ENCODE data around the gene SHLD3.
"Not testable (repeated sequence)": the region's sequence is repeated elsewhere in the genome, so short reads cannot be mapped to it uniquely, and the experiment has no call there.

SHLD3 gene, protein sequence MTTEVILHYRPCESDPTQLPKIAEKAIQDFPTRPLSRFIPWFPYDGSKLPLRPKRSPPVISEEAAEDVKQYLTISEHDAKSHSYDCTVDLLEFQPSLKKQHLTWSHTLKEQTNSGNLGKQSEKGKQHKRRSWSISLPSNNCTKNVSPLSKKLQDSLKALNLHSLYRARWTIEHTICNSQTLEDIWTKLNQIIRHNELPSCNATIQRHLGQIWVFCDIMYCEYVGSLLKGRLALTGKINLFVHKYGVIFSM

DNA sequence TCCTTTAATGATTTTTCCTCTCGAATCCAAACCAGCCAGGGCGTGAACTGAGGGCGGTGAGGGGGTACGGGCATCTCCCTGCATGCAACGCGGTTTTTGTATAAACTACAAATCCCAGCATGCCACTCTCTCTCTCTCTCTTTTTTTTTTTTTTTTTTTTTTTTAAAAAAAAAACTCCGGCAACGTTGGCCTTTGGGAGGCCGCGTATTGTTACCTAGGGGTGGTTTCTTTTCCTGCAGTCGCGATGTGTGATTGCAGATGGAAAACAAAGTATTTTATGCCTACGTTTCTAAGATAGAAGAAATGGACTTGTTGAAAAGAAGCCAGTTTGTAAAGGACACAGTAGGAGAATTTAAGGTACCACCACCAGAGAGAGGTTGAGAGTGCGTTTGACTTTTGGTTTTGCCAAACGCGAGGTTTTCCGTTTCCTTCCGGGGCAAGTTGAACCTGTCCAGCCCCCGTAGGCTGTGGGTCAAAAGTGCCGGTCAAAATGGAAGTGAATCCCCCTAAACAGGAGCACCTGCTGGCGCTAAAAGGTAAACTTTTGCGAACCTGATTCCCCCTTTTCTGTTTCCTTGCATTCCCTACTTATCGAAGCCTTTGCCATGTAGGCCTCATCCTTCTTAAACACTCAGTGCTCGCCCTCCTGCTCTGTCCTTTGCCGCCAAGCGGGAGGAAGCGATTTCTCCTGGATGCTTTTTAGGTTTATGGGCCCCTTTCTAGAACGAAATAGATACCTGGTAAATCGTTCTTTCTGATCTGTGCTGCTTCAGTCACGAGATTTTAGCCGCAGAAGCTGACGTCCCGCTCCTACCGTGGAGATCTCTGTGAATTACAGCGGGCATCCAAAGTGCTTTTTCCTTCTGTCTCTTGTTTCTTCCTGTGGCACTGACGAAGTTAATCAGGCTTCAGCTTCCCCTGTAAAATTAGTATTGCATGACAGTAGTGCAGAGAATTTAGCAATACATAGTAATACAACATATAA lies at the start of gene SHLD3, which contains the start of gene TRAPPC13:
Gene SHLD3 (plus strand): TSS at position 457 of the 985 bp plus-strand sequence. CDS start 4,561 bp downstream, outside the sequence.
Gene TRAPPC13 (plus strand): TSS at position 457 of the 985 bp plus-strand sequence. CDS start 34 bp downstream, at position 491.
- peak; percentile 91 for DNase-seq (ENCODE audit: low spot score)

DNA sequence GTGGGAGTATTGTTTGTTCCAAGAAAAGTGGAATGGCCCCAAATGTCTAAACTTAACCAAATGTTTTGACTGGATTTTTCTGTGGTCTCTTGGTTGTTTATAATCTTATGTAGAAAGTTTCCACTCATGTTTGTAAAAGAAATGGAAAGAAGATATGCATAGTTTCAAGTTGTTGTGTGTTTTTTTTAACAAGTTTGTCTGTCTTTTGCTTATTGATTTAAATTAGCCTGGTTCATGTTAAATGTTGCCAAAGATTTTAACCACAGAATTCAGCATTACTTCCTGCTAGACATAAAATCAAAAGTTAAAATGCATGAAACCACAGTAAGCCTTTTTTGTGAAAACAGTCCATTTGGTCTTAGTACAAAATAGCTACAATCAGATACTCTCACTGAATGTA lies 47.7 kb upstream of the SHLD3 start:
- no peak for DNase-seq (ENCODE audit: low spot score)

- DNase-seq (ENCODE audit: low spot score): no peak
Observed at GRCh38 chr5:65588694-65589093, 36.1 kb upstream of the SHLD3 start.

- DNase-seq (ENCODE audit: low spot score): not testable (repeated sequence)
Observed at GRCh38 chr5:65601761-65602160, 23.1 kb upstream of the SHLD3 start.

DNA sequence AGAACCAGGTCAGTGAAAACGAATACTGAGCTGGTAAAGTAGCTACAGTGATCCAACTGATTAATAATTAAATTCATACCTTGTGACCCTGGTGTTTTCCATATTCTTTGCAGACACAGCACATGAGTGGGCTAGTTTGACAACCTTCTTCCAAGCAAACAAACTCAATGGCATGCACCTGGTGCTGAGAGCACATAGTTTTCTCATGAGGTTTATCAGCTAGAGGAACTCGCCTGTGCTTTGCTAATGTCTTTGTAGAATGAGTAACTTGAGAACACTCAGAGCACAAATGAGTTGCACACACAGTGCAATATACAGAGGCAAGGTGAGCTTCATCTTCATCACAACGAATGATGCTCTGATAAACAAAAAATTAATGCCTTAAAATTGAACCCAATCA lies 13.3 kb upstream of the SHLD3 start:
- no peak for DNase-seq (ENCODE audit: low spot score)

DNA sequence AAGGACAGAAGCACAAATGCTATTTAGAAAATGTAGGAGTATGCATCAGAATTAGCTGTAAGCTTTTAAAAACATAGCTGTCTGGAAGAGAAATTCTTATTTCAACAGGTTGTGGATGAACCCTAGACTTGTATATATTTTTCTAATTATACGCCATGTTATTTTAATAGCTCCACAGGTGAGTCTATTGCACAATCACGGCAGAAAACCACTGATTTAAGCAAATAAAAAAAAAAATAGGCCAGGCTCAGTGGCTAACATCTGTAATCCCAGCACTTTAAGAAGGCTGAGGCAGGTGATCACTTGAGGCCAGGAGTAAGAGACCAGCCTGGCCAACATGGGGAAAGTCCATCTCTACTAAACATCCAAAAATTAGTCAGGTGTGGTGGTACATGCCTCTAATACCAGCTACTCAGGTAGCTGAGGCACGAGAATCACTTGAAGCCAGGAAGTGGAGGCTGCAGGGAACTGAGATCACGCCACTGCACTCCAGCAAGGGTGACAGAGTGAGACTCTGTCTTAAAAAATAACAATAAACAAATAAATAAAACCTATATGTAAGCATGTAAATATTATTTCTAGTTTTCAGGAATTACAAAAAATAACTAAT lies 12.4 kb upstream of the SHLD3 start:
- DNase-seq (ENCODE audit: low spot score): no peak

DNA sequence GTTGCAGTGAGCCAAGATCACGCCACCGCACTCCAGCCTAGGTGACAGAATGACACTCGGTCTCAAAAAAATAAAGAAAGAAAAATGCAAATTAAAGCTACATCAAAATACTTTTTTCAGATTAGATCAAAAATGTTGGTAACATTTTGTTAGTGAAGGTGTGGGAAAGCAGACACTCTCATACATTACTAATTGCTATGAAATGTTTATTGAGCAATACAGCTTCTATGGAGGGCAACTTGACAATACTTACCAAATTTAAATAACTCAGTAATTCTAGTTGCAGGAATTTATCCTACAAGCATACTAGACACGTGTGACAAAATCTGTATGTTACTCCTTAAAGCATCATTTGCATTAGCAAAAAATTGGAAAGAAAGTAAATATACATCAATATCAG lies 4.8 kb upstream of the SHLD3 start:
- DNase-seq (ENCODE audit: low spot score): no peak

GRCh38 chr5:65621961-65622360 lies 2.9 kb upstream of the SHLD3 start:
- not testable (repeated sequence) for DNase-seq (ENCODE audit: low spot score)

GRCh38 chr5:65623482-65623881 lies 1.3 kb upstream of the SHLD3 start:
- DNase-seq (ENCODE audit: low spot score): no peak

DNA sequence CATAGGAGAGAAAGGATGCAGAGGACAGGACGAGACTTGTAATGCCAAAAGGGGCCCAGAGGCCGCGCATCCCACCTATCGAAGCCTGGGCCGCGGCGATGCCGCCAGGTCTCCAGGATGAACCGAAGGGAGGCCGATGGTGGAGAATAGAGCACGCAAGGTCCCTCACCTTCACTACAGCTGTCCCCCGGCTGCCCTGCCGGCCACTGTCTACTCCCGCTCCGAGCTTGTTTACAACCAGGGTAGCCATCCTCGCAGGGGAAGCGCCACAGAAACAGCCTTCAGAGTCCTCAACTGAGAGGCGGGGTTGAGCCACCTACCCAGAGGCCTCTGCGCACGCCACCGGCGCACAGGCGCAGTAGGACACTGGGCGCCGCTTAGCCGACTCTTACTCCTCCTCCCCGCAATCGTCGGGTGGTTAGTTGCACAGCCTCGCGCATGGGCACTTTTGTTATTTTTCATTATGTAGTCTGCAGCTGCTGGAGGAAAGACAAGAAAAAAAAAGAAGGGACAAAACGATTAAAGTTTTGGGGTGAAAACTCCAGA lies 729 bp upstream of the SHLD3 start, which contains the start of gene TRIM23:
Gene TRIM23 (minus strand): TSS at position 309 of the 546 bp plus-strand sequence. CDS start 59 bp downstream, at position 250.
- DNase-seq (ENCODE audit: low spot score): peak; percentile 96

- no peak for DNase-seq (ENCODE audit: low spot score)
Observed at GRCh38 chr5:65625743-65626142, 916 bp downstream of the SHLD3 start.

GRCh38 chr5:65630981-65631380 lies 6.2 kb downstream of the SHLD3 start:
- DNase-seq (ENCODE audit: low spot score): no peak

- DNase-seq (ENCODE audit: low spot score): no peak
Observed at GRCh38 chr5:65640240-65640639, 15.4 kb downstream of the SHLD3 start.

DNA sequence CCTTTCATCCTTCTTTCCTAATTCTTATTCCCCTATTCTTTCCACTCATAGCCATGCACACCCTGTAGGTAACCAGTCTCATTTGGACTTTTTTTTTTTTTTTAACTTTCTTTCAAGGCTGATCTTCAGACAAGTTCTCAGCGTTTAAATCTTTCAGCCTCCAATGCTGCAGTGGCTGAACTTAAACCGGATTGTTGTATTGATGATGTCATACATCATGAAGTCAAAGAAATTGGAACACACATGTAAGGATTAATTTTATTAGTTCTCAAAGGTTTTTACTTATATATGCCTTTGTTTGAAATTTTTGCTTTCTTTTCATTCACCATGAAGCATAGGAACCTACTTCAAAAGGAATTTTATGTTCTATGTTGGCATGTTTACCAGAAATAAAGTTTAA lies 22.1 kb downstream of the SHLD3 start:
- DNase-seq (ENCODE audit: low spot score): no peak

- no peak for DNase-seq (ENCODE audit: low spot score)
Observed at GRCh38 chr5:65647941-65648340, 23.1 kb downstream of the SHLD3 start.

DNA sequence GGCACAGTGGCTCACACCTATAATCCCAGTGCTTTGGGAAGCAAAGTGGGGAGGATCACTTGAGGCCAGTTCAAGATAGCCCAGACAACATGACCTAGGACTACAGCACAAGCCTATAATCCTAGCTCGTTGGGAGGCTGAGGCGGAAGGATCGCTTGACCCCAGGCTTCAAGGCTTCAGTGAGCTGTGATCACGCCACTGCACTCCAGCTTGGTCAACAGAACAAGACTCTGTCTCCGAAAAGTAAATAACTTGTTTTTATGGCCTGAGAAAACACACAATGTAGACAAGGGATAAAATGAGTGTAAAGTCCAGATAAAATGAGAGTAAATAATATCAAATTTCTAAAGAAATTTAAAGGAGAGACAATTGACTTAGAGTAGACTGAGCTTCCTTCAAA lies 26.3 kb downstream of the SHLD3 start:
- no peak for DNase-seq (ENCODE audit: low spot score)

DNA sequence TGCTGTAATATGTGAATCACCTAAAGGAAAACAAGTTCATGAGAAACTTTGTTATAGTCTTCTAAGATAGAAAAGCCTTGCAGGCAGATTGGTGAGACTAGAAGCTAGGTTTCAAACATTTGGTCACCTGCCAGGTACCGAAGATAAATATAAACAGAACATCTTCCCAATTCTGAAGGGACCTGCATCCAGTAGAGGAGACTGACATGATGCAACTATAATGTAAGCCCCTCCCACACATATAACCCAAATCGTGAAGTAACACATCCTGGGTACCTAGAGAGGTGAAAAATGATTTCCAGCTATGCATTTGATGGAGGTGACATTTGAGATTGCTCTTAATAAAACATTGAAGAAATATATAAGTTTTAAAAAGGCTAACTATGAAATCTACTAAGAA lies 29.9 kb downstream of the SHLD3 start:
- DNase-seq (ENCODE audit: low spot score): no peak

- DNase-seq (ENCODE audit: low spot score): no peak
Observed at GRCh38 chr5:65663804-65664521, 39.1 kb downstream of the SHLD3 start.

- DNase-seq (ENCODE audit: low spot score): no peak
Observed at GRCh38 chr5:65668696-65669095, 43.9 kb downstream of the SHLD3 start.

- DNase-seq (ENCODE audit: low spot score): no peak
Observed at GRCh38 chr5:65672796-65673195, 48.0 kb downstream of the SHLD3 start.

DNA sequence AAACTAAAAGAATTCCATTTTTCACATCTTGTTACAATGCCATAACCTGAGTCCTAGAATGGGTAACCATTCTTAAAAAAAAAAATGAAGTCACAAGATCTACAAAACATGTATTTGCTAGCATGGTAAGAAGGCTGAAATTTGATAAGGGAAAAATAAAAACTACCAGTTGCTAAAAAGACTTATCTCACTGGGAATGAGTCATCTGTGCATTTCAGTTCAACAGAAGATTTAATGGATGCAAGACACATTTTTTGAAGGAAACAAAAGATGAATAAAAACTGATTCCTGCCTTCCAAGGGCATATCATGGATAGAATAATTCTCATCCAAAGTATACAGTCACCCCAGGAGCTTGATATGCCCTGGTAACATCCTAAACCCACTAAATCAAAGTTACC lies 49.9 kb downstream of the SHLD3 start:
- DNase-seq (ENCODE audit: low spot score): no peak

Measured in Ammon's horn (tissue), 1 donor.